DOHH2 (cell line): ENCODE data around the gene CHD3.

ENCODE experiments used
- H3F3A ChIP-seq: fragments of 200-600 bp; sonication (generic), shearing (Covaris generic); 2 replicates; pipeline ENCODE4 v1.6.0; 2016; ENCODE audit warnings: antibody characterized with exemption, mild to moderate bottlenecking; ENCODE audit not compliant: control insufficient read depth, insufficient read depth
- H3K27ac ChIP-seq: fragments of 200-600 bp; sonication (generic); 2 replicates; pipeline ENCODE4 v1.5.1; 2014; ENCODE audit warnings: low read depth, mild to moderate bottlenecking, low read length, moderate library complexity
- H3K27me3 ChIP-seq: fragments of 200-600 bp; sonication (generic); 2 replicates; pipeline ENCODE4 v1.6.1; 2014; ENCODE audit warnings: mild to moderate bottlenecking, low read length, mixed read lengths; ENCODE audit not compliant: control insufficient read depth
- H3K36me3 ChIP-seq: fragments of 200-600 bp; sonication (generic); 2 replicates; pipeline ENCODE4 v1.6.1; 2014; ENCODE audit warnings: mild to moderate bottlenecking, low read length, moderate library complexity, mixed read lengths; ENCODE audit not compliant: control insufficient read depth
- H3K4me1 ChIP-seq: fragments of 200-600 bp; sonication (generic); 2 replicates; pipeline ENCODE4 v1.6.1; 2014; ENCODE audit warnings: mild to moderate bottlenecking, low read length, mixed read lengths; ENCODE audit not compliant: control insufficient read depth
- H3K4me2 ChIP-seq: fragments of 200-600 bp; sonication (generic); 2 replicates; pipeline ENCODE4 v1.6.0; 2014; ENCODE audit warnings: mild to moderate bottlenecking, low read length, moderate library complexity
- H3K4me3 ChIP-seq: fragments of 200-600 bp; sonication (generic); 2 replicates; pipeline ENCODE4 v1.5.1; 2014; ENCODE audit warnings: mild to moderate bottlenecking, low read length, mixed read lengths
- H3K79me2 ChIP-seq: fragments of 200-600 bp; sonication (generic); 2 replicates; pipeline ENCODE4 v1.6.1; 2014; ENCODE audit warnings: mild to moderate bottlenecking, low read length, mixed read lengths; ENCODE audit not compliant: control insufficient read depth
- H3K9me2 ChIP-seq: fragments of 200-600 bp; sonication (generic); replicated peaks from 2 replicates; pipeline ENCODE4 v1.6.1; 2014; ENCODE audit warnings: mild to moderate bottlenecking, low read length, mixed read lengths; ENCODE audit not compliant: control insufficient read depth
- H3K9me3 ChIP-seq: fragments of 200-600 bp; sonication (generic); 2 replicates; pipeline ENCODE4 v1.6.1; 2014; ENCODE audit warnings: antibody characterized with exemption, low read length, mixed read lengths; ENCODE audit not compliant: control insufficient read depth, insufficient read depth
- H4K20me1 ChIP-seq: fragments of 200-600 bp; sonication (generic); 2 replicates; pipeline ENCODE4 v1.6.0; 2014; ENCODE audit warnings: low read depth, mild to moderate bottlenecking, antibody characterized with exemption, low read length, moderate library complexity; ENCODE audit not compliant: control insufficient read depth, insufficient read depth
- EZH2phosphoT487 ChIP-seq: fragments of 200-600 bp; sonication (generic); IDR thresholded peaks from 2 replicates; pipeline ENCODE4 v1.6.1; 2017; ENCODE audit warnings: borderline replicate concordance, mild to moderate bottlenecking, antibody characterized with exemption, low read length, moderate library complexity, mixed read lengths
- TF ChIP-seq, protein P1 (sequence below): fragments of 200-600 bp; sonication (generic); IDR thresholded peaks from one replicate; pipeline ENCODE4 v1.5.1; 2014; ENCODE audit warnings: antibody characterized with exemption, mild to moderate bottlenecking, low read depth, low read length; ENCODE audit not compliant: poor library complexity, severe bottlenecking

Gene CHD3

DNA sequence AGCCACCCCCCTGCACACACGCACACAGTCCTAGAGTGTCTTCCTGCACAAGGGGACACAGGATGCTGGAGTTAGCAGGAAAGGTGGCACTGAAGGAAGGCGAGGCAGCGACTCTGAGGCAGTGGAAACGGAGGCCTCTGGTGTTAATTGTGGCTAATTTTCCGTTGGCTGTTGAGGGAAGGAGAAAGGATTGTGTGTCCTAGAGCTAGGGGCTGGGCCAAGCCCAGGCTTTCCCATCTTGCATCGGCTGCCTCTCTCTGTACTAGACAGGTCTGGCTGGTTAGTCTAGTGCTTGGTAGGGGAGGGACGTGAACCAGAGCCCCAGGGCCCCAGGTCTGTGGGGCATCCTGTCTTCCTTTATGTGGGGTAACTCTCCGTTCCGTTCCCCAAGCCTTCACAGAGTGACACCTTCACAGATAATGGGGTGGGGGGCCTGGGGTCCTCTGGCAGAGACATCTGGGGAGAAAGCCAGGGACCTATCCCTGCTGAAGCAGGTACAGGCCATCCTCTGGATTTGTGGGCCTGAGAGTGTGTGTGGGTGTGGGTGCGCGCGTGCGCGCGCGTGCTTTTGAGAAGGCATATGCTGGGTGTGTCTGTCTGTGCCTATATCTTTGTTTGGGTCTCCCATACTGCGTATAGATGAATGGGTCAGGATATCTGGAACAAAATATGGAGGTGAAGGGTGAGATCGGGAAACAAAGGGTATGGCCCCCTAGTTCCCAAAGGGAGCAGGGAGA, at the start of gene CHD3:
Gene CHD3 (plus strand): TSS at position 606 of the 737 bp plus-strand sequence. CDS start 212 bp downstream, outside the sequence.
- Histone ChIP-seq H3K27me3 (no peaks in the 10 kb centered on the region), H3K4me1 (peaks cover 28% of the 10 kb centered on the region), H3K27ac (peak within 1 kb of the TSS; percentile 96), H3K36me3 (peaks cover 61% of the 10 kb centered on the region), H3K4me3 (peak within 1 kb of the TSS; percentile 95), H4K20me1 (no peaks in the 10 kb centered on the region), H3K9me2 (no peaks in the 10 kb centered on the region), H3F3A (peaks cover 19% of the 10 kb centered on the region), H3K9me3 (no peaks in the 10 kb centered on the region), H3K79me2 (peaks cover 66% of the 10 kb centered on the region), H3K4me2 (peak within 1 kb of the TSS; percentile 99)
- no peak for TF ChIP-seq EZH2phosphoT487
- TF ChIP-seq, protein P1, sequence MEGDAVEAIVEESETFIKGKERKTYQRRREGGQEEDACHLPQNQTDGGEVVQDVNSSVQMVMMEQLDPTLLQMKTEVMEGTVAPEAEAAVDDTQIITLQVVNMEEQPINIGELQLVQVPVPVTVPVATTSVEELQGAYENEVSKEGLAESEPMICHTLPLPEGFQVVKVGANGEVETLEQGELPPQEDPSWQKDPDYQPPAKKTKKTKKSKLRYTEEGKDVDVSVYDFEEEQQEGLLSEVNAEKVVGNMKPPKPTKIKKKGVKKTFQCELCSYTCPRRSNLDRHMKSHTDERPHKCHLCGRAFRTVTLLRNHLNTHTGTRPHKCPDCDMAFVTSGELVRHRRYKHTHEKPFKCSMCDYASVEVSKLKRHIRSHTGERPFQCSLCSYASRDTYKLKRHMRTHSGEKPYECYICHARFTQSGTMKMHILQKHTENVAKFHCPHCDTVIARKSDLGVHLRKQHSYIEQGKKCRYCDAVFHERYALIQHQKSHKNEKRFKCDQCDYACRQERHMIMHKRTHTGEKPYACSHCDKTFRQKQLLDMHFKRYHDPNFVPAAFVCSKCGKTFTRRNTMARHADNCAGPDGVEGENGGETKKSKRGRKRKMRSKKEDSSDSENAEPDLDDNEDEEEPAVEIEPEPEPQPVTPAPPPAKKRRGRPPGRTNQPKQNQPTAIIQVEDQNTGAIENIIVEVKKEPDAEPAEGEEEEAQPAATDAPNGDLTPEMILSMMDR, result no peak

DNA sequence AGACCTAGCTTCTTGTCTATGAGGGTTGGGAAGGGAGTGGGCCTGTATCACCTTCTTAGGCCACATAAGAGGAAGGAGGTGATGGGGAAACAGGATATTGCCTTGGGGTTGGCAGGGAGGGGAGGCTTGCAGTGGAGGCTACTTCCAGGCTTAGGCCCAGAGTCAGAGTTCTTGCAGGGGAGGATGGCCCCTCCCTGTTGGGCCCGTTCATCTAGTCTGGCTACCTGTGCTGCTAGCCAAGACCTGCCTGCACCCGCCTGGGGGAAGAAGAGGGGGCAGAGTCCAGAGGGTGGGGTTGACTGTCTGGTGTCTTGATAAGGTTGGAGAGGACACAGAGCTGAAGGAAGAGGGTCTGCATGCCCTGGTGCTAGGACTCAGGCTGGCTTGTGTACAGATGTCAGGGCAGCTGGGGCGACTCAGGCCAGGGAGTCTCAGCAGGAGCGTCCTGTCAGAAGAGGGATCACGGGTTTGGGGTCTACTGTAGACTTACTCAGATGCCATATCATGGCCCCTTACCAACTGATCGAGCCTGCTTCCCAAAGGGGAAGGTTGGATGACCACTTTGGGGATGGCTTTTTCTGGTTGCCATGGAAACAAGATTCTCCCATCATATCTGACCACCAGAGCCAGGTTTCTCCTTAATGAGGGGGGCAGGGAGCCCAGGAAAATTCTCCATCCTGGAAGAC, 49.3 kb upstream of the CHD3 start:
- TF ChIP-seq, protein P1, result no peak
- TF ChIP-seq EZH2phosphoT487, result no peak
- no peaks in the 10 kb centered on the region for H3K9me3 ChIP-seq
- peaks cover 61% of the 10 kb centered on the region for H3K79me2 ChIP-seq
- no peaks in the 10 kb centered on the region for H3K9me2 ChIP-seq
- peak overlapping the region; percentile 87 for H3K4me3 ChIP-seq
- peak overlapping the region; percentile 93 for H3K4me2 ChIP-seq
- peaks cover 48% of the 10 kb centered on the region for H3F3A ChIP-seq
- H3K4me1 ChIP-seq, result peaks cover 42% of the 10 kb centered on the region
- peak overlapping the region; percentile 96 for H3K27ac ChIP-seq
- peaks cover 42% of the 10 kb centered on the region for H3K36me3 ChIP-seq
- H4K20me1 ChIP-seq, result no peaks in the 10 kb centered on the region
- no peaks in the 10 kb centered on the region for H3K27me3 ChIP-seq

DNA sequence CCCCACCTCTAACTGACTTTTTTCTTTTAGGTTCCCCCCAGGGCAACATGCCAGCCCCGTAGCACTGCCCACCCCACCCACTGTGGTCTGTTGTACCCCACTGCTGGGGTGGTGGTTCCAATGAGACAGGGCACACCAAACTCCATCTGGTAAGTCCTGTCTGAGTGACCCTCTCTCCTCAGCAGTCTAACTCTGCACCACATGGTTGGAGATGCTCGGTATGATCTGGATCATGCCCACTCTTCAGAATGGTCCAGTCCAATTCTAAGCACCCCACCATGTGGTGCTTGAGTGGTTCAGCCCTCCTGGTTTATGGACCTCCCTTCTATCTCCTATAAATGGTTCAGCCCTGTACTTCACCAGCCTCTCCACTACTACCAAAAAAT, 48.7 kb upstream of the CHD3 start:
- H3K27ac ChIP-seq, result peak overlapping the region; percentile 96
- peak overlapping the region; percentile 93 for H3K4me2 ChIP-seq
- peaks cover 66% of the 10 kb centered on the region for H3K79me2 ChIP-seq
- H3K4me1 ChIP-seq, result peaks cover 43% of the 10 kb centered on the region
- peak overlapping the region; percentile 87 for H3K4me3 ChIP-seq
- H4K20me1 ChIP-seq, result peaks cover under 1% of the 10 kb centered on the region; the same call in 1 of the 2 replicates
- no peak for TF ChIP-seq EZH2phosphoT487
- TF ChIP-seq, protein P1, result no peak
- peaks cover 48% of the 10 kb centered on the region for H3F3A ChIP-seq
- H3K9me3 ChIP-seq, result no peaks in the 10 kb centered on the region
- peaks cover 46% of the 10 kb centered on the region for H3K36me3 ChIP-seq
- H3K9me2 ChIP-seq, result no peaks in the 10 kb centered on the region
- no peaks in the 10 kb centered on the region for H3K27me3 ChIP-seq
